Kasumi-1 (cell line): Measurements from ENCODE around the gene PLCH1.

Experiments used
- DNase-seq, 2 experiments: peaks; one replicate each; lab custom pipeline; 2025; lab: John Stamatoyannopoulos, UW

The PLCH1 gene

GRCh38 chr3:155385896-155386625 lies 358.8 kb downstream of the PLCH1 start:
- no peak for DNase-seq

GRCh38 chr3:155382396-155383042 lies 362.4 kb downstream of the PLCH1 start:
- peak; percentile 51 to 54 for DNase-seq

- no peak for DNase-seq
These were observed 367.0 kb downstream of the PLCH1 start for GRCh38 chr3:155377847-155378246.

DNA sequence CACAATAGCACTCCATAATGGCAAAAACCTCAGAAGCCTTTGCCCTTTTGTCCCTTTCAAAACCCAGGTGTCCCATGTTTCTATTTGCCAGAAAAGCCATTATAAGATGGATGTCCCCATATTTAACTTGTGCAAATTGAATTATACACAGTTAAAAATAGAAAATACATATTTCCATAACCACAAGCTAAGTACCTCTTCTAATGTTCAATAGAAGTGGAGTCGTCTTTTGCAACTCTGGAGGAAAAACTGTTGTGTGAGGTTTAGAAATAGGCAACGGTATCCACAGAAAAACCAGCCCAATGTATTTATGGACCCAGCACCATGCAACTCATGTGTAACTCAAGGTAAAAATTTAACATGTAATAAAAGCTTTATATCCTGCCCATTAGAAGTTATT lies 367.8 kb downstream of the PLCH1 start:
- DNase-seq = no peak

- DNase-seq = no peak
These were observed 372.6 kb downstream of the PLCH1 start for GRCh38 chr3:155372281-155372680.

GRCh38 chr3:155370764-155371503 lies 373.9 kb downstream of the PLCH1 start:
- DNase-seq = no peak

DNA sequence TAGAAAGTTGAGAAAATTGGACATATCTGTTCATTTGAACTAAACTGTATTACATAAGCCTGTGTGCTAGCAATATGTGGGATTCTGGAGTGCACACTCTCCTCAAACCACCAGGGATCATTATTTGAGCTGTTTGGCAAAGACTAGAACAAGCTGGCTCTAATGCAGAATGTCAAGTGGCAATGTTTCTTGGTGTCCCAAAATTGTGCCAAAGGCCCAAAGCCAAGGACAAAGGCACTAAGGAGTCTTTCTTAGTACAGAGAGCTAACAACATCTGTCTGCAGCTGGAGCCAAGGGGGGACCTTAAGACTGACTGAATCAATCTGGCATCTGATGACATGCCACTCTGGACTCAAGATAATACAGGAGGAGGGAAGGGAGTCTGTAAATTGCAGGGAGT lies 374.7 kb downstream of the PLCH1 start:
- no peak for DNase-seq

- no peak for DNase-seq
These were observed 375.1 kb downstream of the PLCH1 start for GRCh38 chr3:155369735-155370134.

GRCh38 chr3:155369244-155369643 lies 375.6 kb downstream of the PLCH1 start:
- DNase-seq = no peak

- DNase-seq = no peak
These were observed 376.1 kb downstream of the PLCH1 start for GRCh38 chr3:155368786-155369185.

GRCh38 chr3:155367506-155367905 lies 377.4 kb downstream of the PLCH1 start:
- no peak for DNase-seq

DNA sequence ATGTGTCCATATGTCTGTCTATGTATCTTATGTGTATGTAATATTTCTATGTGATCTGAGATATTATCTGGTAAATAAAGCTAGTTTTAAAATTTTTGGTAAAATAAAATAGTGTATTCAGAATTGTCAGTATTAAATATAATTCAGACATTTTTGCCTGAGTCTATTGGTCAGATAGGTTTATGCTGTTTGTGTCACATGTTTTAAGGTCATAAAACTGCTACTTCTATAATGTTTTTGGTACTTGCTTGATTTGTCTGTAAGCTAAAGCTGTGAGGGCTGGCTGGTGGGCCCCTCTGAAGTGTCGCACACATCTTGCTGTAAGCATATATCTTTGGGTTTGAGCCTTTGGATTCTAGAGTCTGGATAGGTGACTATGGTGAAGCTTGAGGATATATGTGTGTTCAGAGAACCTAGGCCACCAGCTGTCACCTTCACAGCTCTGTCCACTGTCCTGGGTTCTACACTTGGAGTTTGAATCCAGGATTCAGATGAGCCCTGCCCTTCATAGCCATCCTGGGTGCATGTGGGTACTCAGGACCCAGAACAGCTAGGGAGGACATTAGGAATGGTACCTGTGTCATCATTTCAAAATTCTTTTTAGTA lies 379.6 kb downstream of the PLCH1 start:
- DNase-seq = no peak

- DNase-seq = no peak
These were observed 380.4 kb downstream of the PLCH1 start for GRCh38 chr3:155364492-155364891.

DNA sequence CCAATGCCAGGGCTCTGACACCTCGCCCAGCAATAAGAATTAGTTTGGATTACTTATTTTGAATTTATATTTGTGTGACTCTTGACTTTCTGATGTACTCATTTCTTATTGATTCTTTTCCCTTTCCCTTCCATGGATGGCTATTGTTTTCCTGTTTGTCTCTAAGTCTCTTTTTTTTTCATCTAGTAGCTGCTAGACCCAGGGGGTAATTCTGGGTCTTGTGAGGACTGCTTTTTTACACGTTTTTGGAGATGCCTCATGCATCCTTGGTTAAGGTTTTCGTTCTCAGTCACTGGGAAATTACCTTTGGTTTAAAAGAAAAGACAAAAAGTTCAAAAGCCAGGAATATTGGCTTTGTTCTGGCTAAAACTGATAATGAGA lies 381.2 kb downstream of the PLCH1 start:
- no peak for DNase-seq

GRCh38 chr3:155362808-155363689 lies 381.8 kb downstream of the PLCH1 start:
- DNase-seq = no peak

GRCh38 chr3:155360281-155360680 lies 384.6 kb downstream of the PLCH1 start:
- DNase-seq = no peak

GRCh38 chr3:155356594-155357370 lies 388.1 kb downstream of the PLCH1 start:
- DNase-seq = peak; percentile 25 to 29

GRCh38 chr3:155354658-155355057 lies 390.2 kb downstream of the PLCH1 start:
- DNase-seq = no peak

GRCh38 chr3:155352900-155353490 lies 391.9 kb downstream of the PLCH1 start:
- peak; percentile 64 to 73 for DNase-seq

DNA sequence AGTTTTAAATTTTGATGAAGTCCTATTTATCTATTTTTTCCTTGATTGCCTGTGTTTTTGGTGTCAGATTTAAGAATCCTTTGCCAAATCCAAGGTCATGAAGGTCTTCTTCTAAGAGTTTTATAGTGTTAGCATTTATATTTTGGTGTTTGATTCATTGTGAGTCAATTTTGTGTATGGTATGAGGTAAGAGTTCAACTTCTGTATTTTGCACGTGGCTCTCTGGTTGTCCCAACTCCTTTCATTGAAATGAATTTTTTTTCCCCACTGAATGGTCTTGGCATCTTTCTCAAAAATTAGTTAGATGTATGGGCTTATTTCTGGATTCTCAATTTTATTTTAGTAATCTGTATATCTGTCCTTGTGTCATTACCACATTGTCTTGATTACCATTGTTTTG lies 394.3 kb downstream of the PLCH1 start:
- DNase-seq = peak in 1 of 2 experiments; percentile 2
